Measurements from ENCODE around the gene AMH.

DNA sequence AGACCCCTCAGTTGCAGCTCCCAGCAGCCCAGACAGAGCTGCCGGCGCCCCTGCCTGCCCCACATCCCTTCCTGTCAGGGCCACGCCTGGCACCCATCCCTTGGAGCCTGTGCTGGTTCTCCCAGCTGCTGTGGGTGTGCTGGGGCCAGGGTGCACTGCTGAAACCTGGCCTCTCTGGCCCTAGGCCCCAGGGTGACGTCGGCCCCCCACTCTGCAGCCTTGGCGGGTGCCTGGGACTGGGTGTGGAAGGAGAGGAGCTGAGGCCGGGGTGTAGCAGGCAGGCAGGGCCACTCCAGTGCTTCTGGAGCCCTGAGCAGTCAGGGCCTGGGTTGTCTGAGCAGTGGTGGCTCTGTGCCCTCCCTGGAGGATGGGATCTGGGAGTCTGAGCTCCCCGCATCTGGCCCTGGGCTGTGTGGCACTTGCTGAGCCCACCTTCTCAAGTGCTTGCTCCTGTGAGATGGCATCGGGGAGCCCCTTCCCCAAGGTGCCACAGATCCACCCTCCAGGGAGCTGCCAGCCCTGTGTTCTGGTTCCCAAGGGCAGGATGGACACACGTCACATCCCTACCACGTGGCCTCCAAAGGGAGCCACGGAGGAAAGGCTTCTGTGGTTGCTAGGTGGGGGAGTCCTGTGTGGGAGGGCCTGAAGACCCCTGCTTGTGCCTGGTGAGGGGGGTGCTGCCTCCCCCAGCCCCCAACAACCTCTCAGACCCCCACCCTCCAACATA, 18.2 kb upstream of the AMH start:
- TF ChIP-seq, protein P1, sequence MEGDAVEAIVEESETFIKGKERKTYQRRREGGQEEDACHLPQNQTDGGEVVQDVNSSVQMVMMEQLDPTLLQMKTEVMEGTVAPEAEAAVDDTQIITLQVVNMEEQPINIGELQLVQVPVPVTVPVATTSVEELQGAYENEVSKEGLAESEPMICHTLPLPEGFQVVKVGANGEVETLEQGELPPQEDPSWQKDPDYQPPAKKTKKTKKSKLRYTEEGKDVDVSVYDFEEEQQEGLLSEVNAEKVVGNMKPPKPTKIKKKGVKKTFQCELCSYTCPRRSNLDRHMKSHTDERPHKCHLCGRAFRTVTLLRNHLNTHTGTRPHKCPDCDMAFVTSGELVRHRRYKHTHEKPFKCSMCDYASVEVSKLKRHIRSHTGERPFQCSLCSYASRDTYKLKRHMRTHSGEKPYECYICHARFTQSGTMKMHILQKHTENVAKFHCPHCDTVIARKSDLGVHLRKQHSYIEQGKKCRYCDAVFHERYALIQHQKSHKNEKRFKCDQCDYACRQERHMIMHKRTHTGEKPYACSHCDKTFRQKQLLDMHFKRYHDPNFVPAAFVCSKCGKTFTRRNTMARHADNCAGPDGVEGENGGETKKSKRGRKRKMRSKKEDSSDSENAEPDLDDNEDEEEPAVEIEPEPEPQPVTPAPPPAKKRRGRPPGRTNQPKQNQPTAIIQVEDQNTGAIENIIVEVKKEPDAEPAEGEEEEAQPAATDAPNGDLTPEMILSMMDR (IDR thresholded peaks at IDR 0.05) = no peak
- TF ChIP-seq EP300 (IDR thresholded peaks at IDR 0.05; ENCODE audit: low read depth) = no peak
